HG02588 (cell line): ENCODE data around the gene SLC35D3.
A peak's percentile ranks its signal among the peaks of the same experiment; 100 is the strongest.
"Not testable (repeated sequence)": the region's sequence is repeated elsewhere in the genome, so short reads cannot be mapped to it uniquely, and the experiment has no call there.

Experiments used
- ATAC-seq: cut with Tn5 transposase; IDR thresholded peaks from one replicate; pipeline ENCODE4 v1.9.1; 2021; ENCODE audit warnings: mild to moderate bottlenecking, moderate library complexity; ENCODE audit not compliant: unreplicated experiment

SLC35D3 gene

GRCh38 chr6:136962661-136963060, 40.6 kb downstream of the SLC35D3 start:
- no peak for ATAC-seq

DNA sequence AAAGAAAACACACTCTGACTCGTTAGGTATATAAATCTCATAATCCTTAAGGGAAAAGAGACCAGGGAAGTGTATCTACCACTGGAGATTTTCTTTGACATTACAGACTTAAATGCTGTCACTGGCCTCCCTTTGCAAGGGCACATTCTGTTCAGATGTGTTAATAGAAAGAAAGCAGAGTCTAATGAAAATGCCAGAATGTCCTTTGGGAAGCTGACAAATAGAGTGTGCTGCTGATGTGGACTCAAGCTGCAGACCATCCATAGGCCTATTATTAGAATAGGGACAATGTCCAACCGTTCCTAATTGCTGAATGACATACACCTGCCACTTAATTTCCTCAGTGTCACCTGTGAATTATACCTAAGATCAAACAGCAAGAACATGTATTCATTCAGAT, 41.2 kb downstream of the SLC35D3 start:
- no peak for ATAC-seq

DNA sequence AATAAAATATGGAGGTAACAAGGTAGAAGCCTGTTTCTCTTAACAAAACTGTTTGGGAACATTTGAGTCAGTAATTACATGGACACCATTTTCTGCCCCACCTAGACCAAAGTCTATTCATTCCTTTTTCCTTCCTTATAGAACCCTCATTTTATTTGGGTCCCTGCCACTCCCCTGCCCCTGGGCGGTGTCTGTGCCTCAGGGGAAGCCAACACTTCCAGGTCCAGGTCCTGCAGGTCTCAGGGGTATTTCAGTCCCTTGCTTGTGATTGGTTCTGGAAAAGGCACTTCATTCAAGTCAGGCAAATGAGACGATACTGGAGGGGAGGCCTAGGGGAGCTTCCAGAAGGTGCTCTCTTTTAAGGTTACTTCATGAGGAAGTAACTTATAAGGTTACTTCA, 42.3 kb downstream of the SLC35D3 start:
- ATAC-seq, result no peak

GRCh38 chr6:136967876-136968752, 46.0 kb downstream of the SLC35D3 start:
- ATAC-seq, result peak; percentile 84

- no peak for ATAC-seq
Observed at GRCh38 chr6:136968837-136969236, 46.7 kb downstream of the SLC35D3 start.

GRCh38 chr6:136969433-136969832, 47.3 kb downstream of the SLC35D3 start:
- no peak for ATAC-seq

GRCh38 chr6:136969930-136970329, 47.8 kb downstream of the SLC35D3 start:
- no peak for ATAC-seq

GRCh38 chr6:136971609-136972008, 49.5 kb downstream of the SLC35D3 start:
- no peak for ATAC-seq

- ATAC-seq, result not testable (repeated sequence)
Observed at GRCh38 chr6:136973781-136974180, 51.7 kb downstream of the SLC35D3 start.
